Measurements from ENCODE around the gene CYP8B1.

Gene CYP8B1

DNA sequence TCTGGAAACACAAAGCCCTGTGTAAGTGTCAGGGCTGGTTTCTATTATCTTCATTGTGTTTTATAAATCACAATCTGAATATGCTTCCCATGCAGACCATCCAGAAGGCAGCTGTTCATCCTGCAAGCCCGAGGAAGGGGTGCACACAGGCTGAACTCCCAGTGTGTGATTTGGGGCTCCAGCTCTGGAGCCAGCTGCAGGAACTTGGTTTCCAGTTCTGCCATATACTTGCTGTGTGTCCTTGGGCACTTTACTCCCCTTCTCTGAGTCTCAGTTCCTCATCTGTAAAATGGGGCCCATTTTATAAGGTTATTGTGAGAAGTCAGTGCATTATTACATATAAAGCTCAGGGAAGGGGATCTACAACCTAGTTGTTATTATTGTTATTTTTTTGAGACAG is 22.6 kb downstream of the CYP8B1 start:
- no peak for DNase-seq (ENCODE audit: low read depth)

DNA sequence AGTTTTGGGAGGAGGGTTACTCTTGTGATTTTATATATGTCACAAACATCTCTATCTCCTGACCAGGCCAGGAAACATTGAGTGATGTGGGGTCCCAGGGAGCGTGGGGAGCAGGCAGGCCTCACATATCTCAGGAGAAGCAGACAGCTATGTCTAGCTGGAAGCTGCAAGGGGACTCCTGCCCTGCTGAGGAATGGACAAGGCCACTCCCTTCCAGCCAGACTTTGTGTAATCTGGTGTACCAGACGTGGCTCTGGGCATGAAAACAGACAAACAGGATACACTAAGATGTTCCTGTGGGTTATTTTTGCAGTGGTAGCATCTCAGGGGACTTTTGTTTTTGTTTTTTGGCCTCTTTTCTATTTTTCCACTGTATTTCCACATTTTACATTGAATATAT is 23.2 kb downstream of the CYP8B1 start:
- DNase-seq (ENCODE audit: low read depth) = no peak

DNA sequence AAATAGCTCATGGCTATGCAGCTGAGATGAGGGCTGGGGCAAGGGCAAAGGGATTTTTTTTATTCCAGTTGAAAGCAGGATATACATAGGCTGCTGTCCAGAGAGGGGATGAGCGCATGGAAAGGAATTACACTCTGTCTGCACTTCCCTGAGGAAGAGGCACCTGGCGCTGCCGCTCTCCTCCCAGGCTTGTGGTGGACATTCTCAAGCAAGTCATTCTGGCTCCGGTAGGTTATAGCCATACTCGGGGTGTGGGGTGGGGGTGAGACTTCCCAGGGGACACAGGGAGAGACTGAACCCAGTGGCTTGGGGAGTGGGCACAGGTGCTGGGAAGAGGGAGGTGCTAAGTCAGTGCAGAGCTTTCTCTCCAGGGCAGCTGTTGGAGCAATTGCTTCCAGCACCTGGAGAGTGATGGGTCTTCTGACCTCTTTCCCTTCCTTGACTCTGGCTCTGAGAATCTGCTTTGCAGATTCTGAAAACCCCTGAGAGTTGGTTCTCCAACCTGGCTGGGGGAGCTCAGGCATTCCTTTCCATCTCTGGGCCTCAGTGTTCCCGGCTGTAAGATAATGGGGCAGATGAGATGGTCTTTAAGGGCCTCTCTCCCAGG is 24.3 kb downstream of the CYP8B1 start:
- DNase-seq (ENCODE audit: low read depth) = no peak

DNA sequence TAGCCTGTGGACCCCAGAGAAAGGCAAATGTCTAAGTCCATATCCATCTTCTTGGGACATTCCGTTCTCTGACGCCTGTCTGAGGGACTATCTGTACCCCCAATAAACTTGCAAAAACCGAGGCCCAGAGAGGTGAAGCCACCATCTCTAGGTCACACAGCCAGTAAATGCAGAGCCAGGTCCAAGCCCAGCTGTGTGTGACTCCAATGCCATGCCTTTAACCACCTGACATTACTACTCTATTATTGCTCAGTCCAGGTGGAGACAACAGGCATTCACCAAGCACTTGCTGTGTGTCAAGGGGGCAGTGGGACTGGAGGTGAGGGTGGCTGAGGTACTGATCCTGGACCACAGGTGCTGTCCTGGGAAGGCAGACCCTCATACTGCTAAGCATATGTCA is 25.4 kb downstream of the CYP8B1 start:
- no peak for DNase-seq (ENCODE audit: low read depth)

DNA sequence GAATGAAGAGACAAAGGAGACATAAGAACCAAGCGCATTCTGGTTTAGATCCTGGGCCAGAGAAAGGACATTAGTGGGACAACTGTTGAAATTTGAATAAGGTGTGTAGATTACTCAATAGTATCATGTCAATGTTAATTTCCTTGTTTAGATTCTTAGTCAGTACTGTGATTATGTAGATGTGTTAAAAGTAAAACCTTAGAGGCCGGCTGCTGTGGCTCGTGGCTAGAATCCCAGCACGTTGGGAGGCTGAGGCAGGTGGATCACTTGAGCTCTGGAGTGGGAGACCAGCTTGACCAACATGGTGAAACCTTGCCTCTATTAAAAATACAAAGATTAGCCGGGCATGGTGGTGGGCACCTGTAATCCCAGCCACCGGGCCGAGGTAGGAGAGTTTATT is 26.7 kb downstream of the CYP8B1 start:
- no peak for DNase-seq (ENCODE audit: low read depth)

DNA sequence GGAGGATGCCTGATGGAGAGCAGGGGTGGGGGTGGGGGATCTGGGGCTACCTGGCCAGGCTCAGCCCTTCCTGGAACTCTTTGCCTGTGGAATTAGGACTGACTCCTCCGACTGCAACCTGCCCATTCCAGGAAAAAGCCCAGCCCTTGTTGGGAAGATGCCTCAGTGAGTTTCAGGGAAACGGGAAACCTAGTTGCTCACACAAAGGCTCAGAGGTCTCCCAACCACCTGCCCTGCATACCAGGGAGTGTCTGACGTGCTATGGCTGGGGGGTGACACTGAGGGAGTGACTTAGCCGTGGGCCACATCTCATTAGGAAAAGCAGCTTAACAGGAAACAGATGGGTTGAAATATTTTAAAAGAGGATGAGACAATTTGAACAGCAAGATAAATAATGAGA is 27.9 kb downstream of the CYP8B1 start:
- DNase-seq (ENCODE audit: low read depth) = no peak

DNA sequence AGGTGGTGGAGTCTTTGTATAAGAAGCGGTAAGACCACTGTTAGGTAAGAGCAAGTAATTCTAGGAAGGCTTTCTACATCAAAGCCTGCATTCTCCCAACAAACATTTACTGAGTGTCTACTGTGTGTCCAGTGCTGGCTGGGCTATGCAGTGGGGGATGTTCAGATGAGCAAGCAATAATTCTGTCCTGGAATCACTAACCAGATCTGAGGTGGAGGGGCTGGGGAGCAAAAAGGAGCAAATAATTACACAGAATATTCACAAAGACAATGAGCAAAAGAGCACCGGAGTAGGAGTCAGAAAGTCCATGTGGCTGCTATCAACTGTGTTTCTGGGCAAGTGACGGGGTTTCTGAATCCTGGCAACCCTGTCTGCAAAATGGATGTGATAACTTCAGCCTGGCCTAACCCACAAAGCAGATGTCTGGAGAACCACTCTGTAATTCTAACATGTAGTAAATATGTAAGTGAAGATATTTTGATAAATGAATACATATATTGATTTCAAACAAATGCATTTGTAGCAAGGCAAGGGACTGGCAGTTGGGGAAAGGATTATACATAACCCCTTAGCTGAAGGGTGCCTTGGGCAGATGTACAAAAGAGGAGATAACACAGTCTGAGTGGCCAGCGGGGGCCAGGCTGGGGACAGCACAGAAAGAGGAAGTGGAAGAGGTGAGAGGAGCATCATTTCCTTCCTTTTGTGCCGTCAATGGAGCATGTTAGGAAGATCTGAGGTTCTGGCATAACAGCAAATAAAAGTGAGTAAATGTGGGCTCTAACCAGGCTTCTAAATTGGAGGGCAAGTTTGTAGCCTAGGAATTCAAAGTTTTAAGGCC is 28.8 kb downstream of the CYP8B1 start:
- DNase-seq (ENCODE audit: low read depth) = no peak

DNA sequence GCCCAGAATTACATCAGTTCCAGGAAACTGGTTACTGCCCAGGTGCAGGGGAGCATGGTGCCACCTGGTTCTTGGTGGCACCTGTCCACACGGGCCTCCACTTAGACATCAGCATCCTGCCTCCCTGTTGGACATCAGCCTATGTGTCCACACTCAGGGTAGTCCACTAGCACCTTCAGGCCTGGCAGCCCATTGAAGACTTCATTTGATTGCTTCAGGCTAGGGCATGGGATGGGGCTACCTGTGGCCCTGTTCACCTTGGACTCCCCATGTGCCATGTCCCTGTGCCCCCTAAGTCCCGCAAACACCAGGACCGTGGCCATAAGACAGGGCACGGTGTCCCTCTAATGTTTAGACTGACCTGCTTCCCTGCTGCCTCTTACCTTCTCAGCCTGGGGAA is 30.9 kb downstream of the CYP8B1 start:
- DNase-seq (ENCODE audit: low read depth) = no peak

DNA sequence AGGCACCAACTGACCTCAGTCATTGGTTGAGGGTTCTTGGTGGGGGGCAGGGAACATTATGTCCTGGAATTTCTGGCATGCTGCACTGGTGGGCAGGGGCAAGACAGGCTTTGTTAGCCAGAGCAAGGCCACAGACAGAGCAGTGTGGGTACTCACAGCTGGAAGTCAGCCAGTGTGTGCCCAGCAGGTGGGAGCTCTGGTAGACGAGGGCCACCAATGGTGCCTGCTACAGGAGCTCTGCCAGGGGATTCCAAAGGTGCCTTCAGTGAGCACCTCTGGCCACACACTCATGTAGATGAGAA is 31.3 kb downstream of the CYP8B1 start:
- no peak for DNase-seq (ENCODE audit: low read depth)

DNA sequence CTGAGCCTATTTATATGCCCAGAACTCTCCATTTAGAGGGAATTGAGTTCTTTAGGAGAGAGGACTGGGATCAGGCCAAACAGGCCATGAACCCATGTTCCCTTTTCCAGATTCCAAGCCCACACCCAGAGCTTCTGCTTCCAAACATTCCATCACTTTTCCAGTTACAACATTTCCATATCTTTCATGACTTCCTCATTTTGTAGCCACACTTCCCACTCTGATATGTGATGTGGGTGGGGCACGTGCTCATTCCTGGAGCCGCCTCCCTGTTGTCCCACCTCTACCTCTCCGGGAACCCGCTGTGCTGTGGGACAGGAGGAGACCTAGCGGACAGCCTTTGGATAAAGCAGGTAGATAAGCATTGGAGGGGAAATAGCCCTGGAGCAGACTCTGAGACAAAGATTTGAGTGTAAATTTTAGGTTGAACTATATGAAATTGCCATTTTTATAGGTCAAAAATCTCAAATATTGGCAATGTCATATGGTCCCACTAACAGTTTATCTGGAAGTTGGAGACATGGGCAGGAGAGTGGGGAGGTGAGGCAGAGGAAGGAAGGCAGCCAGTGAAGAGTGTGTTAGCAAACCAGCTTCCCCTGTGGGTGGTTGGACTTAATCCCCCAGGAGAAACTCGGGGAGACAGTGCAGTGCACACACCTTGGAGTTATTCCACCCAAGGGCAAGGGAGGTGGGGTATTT is 31.8 kb downstream of the CYP8B1 start:
- no peak for DNase-seq (ENCODE audit: low read depth)

DNA sequence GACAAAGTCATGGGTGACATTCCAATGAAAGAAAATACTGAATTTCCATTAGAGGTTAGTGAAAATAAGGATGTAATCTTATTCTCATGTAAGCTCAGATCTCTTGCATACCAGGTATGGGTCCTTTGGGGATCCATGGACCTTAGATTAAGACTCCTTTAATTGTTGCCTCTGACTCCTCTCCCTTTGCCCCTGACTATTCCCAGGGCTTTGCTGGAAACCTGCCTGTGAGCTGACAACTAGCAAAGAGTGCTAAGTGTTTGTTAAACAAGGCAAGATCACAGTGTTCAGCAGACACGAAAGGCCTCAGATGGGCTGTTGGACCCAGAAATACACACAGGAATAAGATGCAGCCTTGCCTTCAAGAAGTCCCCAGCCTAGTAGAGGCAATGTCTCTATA is 34.3 kb downstream of the CYP8B1 start:
- DNase-seq (ENCODE audit: low read depth) = no peak

DNA sequence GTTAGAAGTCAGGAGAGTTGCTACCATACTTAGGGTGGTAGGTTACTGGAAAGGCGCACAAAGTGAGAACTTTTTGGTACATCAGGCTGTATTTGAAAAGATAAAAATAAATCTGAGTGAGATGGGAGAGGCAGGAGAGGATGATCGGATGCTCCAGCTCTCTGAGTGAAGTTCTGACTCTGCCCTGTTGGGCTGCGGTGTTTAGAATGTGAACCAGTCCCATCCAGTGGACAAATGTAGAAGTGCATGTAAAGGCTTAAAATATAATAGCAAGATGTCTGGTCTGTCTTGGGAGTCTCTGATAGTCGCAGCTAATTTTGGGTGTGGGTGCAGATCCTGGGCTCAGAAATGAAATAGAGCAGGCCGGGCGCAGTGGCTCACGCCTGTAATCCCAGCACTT is 36.1 kb downstream of the CYP8B1 start:
- DNase-seq (ENCODE audit: low read depth) = peak; percentile 1

DNA sequence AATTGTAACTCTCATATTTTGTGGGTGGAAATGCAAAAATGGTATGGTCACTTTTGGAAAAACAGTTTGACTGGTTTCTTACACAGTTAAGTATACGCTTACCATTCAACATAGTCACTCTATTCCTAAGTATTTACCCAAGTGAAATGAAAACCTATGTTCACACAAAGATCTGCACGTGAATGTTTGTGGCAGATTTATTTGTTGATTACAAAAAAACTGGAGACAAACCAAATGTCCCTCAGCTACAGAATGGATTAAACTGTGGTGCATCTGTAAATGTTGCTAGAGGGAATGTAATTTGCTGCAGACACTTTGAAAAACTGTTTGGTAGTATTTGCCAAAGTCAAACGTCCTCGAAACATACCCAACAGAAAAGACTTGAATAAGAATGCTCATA is 37.1 kb downstream of the CYP8B1 start:
- no peak for DNase-seq (ENCODE audit: low read depth)

DNA sequence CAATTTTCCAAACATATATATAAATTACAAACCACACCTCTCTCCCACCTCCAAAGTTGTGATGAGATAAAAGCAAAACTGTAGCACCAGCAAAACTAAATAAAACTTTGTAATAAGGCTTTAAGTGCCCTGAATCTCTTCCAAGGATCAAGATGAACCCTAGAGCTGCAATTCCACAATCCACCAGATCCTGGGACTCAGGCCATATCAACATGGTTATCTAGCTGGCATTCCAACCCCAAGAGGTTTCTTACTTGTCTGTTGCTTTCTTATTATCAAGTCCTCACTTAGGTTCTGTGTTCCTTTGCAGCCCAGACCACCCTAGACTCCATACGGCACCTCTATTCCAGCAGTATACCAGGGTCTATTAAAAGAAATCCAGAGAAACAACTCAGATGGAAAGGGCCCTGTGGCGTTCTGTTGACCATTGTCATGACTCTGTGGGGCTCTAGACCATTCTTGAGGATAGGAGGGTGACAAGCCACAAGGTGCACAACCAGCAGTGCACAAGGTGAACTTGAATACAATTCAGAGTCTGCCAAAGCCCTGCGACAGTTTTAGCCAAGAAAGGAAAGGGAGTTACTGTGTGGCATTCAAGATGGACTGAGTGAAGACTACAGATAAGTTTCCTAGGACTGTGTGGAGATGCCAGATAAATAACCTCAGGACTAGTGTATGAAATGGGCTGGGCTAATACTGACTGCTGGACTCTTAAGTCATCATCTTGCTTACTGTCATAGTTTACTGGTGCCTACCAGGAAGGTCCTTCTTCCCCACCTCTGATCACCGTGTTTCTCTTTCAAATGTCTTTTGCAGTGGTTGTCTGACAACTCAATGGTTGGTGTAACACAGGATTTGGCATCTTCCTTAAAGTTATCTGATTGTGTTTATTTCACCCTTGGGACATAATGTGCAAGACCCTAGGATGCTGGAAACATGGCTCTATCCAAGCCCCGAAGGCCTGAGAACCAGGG is 39.2 kb downstream of the CYP8B1 start:
- no peak for DNase-seq (ENCODE audit: low read depth)

DNA sequence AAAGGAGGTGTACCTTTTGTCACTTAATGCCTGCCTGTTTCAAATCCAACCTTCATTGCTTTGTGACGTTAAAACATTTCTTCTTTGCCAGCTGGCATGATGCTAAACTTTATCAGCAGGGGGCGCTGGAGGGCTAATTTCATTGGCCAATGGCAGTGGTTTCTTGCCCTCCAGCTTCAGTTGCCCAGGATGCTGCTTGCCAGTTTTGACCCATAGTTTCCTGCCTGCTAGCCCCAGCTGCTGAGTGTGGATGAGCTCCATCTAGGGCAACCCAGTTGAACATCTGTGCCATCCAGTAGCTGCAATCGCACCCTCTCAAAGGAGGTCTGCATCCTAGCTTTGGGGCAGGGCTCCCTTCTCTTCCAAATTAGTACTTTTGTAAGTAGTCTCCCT is 44.4 kb downstream of the CYP8B1 start:
- peak; percentile 24 for DNase-seq (ENCODE audit: low read depth)

DNA sequence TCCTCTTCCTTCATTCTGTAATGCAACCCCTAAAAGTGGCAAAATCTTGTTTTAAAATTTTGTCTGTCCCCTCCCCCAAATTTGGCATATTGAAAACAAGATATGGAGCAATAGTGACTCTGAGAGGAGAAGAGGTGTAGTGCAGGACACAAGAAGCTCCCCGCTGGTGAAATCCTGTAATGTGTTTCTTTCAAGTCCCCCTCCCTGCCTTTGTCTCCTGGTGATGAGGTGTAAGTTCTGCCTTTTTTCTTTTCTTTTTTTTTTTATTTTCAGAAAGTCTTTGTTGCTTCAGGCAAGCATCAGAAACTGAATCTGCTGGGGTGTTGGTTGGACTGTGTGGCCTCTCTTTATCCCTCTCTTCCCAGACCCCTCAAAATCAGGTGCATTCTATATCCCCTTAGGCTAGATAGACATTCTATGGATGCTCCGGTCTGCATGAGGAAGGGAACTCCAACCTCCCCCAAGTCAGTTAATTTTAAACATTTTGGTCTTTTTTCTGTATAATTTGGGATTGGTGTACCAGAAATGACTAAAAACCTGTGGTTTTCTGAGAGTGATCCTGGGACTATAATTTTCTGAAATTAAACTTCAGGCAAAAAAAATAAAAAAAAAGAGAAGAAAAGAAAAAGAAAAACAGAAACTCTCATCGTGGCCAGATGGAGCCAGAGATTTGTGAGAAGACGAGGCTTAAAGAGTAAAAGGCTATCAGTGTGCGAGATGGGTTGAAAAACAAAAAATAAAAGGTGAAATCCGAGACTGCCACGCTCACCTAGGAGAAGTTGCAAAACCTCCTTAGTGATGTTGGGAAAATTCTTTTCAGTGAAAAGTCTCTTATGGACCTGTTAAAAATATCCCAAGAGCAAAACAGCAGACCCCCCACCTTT is 45.0 kb downstream of the CYP8B1 start:
- DNase-seq (ENCODE audit: low read depth) = no peak

DNA sequence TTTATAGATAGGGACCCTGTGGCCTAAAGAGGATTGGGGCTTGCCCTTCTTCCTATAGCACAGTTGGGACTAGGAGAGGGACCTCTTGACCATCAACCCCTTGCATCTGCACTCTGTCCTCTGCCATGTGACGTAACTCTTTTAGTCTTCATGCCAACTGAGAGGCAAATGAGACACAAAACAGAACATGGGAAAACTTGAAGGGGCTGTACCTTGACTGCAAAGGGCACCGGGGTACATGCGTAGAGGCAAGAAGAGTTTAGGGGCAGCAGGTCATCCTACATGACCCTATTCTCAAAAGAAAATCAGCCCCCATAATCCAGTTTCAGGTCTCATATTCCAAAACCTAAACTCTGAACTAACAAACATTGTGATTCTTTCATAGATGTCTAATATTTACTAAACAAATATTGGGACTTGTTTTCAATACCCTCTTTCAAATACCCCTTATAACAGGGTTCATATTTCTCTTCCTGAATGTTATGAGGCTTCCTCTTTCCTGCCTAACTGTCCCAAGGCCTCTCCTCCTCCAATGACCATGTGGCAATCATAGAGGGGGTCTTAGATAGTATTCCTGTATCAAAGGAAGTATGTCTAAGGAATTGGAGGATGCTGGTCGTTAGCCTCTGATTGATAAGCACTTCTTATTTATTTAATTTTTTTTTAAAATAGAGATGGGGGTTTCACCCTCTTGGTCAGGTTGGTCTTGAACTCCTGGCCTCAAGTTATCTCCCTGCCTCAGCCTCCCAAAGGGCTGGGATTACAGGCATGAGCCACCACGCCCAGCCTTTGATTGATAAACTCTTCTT is 45.8 kb downstream of the CYP8B1 start:
- no peak for DNase-seq (ENCODE audit: low read depth)

DNA sequence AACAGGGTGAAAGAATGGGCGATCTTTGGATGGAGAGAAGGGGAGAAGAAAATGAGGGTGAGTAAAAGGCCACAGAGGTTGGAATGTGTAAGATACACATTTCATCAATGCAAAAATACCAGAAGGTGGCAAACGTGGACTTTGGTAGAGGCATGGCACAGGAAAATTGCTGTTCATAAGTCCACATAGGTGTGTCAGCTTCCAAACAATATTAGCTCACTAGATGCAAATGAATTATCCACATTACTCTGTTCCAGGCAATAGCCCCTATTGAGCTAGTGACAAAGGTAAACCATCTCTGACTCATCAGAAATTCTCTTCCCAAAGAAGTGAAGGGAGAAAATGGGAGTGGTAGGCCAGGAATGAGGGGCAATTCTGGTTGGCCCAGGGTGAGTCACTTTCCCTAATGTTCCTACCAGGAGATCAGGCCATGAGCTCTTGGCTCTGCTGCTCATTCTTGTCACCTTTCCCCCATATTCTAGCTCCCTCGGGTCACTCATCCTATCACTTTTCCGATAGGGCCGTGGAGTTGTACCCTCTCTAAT is 46.5 kb downstream of the CYP8B1 start:
- no peak for DNase-seq (ENCODE audit: low read depth)

DNA sequence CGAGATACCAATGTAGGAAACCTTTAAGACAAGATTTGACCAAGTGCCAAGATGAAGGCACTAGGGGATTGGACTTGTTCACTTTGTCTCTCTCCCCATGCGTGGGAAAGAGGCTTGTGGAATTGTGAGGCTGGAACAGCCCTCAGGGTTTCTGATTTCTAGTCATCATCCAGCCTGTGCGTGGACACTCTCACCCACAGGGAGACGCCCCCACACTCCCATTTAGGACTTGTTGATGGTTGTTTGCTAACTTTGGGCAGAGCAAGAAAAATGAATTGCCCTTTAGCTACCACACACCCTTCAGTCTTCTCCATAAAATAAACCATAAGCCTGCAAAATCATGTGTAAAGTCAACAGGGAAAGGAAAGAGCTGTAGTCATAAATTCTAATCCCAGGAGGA is 48.0 kb downstream of the CYP8B1 start:
- DNase-seq (ENCODE audit: low read depth) = no peak

DNA sequence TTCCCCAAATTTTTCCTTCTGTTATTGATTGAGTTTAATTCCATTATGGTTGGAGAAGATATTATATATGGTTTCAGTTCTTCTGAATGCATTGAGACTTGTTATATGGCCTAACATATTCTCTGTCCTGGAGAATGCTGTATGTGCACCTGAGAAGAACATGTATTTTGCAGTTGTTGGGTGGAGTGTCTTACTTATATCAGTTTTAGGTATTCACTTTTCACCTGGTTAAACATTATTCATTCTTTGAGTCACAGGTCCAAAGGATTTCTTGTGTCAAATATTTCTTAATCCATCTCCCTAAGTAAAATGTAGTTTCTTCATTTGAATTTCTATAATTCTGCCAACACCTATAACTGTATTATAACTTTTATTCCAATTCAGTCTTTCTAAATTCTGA is 48.7 kb downstream of the CYP8B1 start:
- DNase-seq (ENCODE audit: low read depth) = no peak

Data from T-helper 22 cell (primary cell).